GM21360 (cell line): ENCODE data around the gene TMEM120A.
A peak's percentile ranks its signal among the peaks of the same experiment; 100 is the strongest.
"Not testable (repeated sequence)": the region's sequence is repeated elsewhere in the genome, so short reads cannot be mapped to it uniquely, and the experiment has no call there.

Experiments used
- ATAC-seq: cut with Tn5 transposase; IDR thresholded peaks from one replicate; pipeline ENCODE4 v1.9.1; 2021; ENCODE audit warnings: mild to moderate bottlenecking, moderate library complexity; ENCODE audit not compliant: unreplicated experiment

TMEM120A gene

GRCh38 chr7:75994388-75995051 is at the start of gene TMEM120A:
Gene TMEM120A (minus strand): TSS chr7:75994595. CDS start chr7:75994570, 25 bp downstream.
- ATAC-seq: peak; percentile 84

- ATAC-seq: no peak
These were observed 45.7 kb upstream of the TMEM120A start for GRCh38 chr7:76040126-76040525.

DNA sequence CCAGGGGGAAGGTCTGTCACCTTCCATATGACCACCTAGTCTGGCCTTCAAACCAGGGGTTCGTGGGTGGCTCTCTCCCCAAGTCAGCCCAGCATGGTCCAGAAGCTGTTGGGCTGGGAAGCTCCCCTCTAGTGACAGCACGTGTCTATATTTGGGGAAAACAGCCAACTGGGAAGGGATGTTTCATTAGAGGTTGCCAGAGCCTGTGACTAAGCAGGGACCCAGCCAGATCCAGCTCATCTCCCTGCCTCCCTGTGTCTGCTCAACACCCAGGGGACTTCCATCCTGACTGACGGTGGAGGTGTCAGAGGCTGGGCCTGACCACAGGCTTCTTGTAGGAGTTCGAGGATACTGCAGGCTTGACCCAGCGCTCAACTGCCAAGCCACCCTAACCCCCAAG is 42.9 kb upstream of the TMEM120A start:
- ATAC-seq: no peak

- ATAC-seq: no peak
These were observed 37.6 kb upstream of the TMEM120A start for GRCh38 chr7:76031964-76032363.

- ATAC-seq: not testable (repeated sequence)
These were observed 35.3 kb upstream of the TMEM120A start for GRCh38 chr7:76029682-76030081.

DNA sequence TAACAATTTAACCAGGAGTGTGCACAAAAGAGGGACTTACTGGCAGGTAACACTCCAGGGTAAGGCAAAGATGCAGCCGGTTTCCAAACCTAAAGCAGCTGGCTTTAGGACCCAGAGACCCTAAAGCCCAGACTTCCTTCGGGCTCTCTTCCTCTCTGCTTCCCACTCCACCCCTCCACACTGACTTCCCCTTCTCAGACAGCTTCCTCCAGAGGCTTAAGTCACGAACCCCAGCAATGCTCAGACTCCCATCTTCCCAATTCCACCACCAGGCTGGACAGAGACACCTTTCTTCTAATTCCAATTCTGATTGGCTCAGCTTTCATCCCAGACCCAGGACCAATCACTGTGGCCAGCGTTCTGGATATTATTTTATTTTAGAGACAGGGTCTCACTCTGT is 28.6 kb upstream of the TMEM120A start:
- no peak for ATAC-seq

DNA sequence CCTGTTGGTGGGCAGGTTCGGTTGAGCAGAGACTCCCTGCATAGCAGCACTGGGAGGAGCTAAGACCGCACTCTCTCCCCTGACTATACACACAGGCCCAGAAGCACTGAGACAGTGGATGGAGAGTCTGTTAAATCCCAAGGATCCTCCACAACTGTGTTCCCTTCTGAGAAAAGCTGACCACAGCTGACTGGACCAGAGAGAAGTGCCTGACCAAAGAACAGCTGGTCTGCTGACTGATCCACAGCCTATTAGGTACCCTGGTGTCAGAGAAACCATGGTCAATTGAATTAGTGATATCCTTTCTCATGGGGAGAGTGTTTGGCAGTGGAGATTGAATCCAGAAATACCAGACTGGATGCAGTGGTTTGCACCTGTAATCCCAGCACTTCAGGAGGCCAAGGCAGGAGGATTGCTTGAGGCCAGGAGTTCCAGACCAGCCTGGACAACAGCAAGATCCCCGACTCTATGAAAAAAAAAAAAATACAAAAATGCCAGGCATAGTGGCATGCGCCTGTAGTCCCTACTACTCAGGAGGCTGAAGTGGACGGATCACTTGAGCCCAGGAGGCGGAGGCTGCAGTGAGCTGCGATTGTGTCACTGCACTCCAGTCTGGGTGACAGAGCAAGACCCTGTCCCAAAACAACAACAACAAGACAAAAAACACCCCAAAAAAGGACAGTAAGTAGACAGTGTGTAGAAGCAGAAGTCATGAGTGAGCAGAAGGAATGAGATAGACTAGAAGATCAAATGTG is 27.8 kb upstream of the TMEM120A start:
- no peak for ATAC-seq

DNA sequence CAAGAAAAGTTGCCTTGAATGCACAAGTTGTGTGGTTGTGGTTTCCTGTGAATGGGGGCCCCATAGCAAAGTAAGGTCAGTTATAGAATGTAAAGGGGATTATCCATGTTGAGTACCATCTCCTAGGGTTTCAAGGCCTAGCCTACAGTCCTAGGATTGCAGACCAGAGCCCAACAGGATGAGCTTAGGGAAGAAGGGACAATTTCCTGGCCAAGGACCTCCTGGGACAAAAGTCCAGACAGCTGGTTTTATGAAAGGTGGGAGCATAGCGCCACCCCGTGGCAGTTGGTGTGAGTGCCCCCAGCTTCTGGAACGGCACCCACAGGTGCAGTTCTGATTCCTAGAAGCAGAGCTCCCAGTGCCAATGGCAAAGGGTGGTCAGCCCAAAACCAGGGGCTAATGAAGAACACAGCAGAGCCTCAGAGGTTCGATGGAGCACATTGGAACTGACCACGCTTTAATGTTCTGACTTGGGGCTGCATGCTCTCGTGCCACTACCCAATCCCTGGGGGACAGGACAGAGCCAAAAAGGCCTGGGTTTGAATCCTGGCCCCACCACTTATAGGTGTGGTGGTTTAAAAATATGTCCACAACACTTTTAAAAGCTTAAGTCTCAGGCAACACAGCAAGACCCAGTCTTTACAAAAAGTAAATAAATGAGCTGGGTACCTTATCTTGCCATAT is 25.8 kb upstream of the TMEM120A start:
- ATAC-seq: peak; percentile 52

DNA sequence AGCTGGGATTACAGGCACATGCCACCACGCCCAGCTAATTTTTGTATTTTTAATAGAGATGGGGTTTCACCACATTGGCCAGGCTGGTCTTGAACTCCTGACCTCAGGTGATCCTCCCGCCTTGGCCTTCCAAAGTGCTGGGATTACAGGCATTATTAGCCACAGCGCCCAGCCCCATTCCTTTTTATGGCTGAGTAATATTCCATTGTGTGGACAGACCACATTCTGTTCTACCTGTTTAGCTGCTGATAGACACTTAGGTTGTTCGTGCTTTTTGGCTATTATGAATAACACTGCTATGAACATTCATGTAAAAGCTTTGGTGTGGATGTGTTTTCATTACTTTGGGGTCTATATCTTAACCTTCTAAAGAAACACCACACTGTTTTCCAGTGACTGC is 24.1 kb upstream of the TMEM120A start:
- ATAC-seq: not testable (repeated sequence)

DNA sequence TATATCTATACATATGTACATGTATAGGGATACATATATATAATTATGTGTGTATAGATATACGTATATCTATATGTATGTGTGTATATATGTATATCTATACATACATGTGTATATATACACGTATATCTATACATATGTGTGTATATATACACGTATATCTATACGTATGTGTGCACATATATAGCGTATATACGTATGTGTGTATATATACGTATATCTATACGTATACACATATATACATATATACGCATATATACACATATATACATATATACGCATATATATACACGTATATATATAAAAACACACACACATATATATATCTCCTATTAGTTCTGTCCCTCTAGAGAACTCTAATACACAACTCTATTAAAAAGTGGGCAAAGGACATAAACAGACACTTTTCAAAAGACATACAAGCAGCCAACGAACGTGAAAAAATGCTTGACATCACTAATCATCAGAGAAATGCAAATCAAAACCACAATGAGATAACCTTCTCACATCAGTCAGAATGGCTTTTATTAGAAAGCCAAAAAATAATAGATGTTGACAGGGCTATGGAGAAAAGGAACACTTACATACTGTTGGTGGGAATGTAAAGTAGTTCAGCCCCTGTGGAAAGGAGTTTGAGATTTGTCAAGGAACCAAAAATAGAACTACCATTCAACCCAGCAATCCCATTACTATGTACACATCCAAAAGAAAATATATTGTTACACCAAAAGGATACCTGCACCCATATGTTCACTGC is 22.0 kb upstream of the TMEM120A start:
- ATAC-seq: no peak

GRCh38 chr7:76011442-76011861 is 17.1 kb upstream of the TMEM120A start:
- no peak for ATAC-seq

- no peak for ATAC-seq
These were observed 15.5 kb upstream of the TMEM120A start for GRCh38 chr7:76009672-76010600.

DNA sequence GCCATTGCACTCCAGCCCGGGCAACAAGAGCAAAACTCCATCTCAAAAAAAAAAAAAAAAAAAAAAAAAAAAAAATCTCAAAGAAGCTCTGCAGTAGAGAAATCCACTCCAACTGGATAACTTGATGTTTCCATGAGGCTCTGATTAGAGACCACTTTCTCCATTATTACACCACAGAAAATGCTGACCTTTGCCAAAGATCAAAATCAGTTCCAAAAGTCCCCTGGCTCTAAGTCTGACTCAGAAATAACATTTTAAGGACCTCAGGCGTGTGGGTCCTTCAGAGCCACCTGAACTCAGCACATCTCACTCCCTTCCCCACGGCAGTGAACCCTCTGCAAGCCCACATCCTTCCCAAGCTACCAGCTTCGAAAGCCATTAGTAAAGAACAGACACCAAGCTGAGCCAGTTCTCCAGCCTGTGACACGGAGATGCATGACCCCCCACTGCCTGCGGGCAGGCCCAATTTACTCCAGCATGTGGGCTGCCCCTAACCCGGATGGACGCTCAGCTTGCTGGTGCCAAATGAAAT is 13.8 kb upstream of the TMEM120A start:
- no peak for ATAC-seq

DNA sequence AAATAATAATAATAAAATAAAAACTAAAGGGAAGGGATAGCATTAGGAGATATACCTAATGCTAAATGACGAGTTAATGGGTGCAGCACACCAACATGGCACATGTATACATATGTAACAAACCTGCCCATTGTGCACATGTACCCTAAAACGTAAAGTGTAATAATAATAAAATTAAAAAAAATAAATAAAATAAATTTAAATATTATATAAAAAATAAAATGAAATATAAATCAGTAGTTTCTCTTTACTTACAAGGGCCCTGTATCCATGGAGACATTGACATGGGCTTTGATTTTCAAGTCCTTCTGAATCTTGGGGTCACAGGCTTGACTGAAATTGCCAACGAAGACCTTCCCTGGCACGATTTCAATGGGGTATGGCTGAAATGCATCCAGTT is 10.6 kb upstream of the TMEM120A start:
- ATAC-seq: not testable (repeated sequence)

DNA sequence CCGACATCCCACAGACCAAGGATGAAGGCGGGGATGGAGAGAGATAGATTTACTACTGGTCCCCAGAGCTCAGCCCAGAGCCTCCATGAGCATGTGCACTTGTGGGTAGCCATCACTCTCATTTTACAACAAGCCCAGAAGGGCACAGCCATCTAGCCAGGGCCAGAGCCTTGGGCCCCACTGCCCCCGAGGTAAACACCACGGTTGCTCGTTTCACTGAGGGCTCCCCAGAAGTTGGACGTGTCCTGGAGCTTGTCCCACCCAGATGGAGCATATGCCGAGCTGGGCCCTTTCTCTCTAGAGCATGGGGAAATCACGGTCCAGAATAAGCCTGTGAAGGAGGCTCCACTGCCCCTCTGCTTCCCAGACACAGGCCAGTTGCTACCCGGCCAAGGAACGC is 9.0 kb upstream of the TMEM120A start:
- no peak for ATAC-seq

DNA sequence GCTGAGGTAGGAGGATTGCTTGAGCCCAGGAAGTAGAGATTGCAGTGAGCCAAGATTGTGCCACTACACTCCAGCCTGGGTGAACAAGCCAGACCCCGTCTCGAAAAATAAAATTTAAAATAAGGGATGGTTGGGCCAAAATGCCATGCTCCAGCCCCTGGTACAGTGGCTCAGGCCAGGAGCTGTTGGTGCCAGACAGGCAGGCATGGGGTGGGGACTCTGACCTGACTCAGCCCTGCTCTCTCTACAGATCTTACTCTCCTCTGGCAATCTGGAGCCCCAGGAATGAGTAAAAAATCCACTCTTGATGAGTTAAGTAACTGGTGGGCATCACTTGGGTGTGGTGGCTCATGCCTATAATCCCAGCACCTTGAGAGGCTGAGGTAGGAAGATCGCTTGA is 8.4 kb upstream of the TMEM120A start:
- no peak for ATAC-seq

- ATAC-seq: no peak
These were observed 7.7 kb upstream of the TMEM120A start for GRCh38 chr7:76002139-76002538.

DNA sequence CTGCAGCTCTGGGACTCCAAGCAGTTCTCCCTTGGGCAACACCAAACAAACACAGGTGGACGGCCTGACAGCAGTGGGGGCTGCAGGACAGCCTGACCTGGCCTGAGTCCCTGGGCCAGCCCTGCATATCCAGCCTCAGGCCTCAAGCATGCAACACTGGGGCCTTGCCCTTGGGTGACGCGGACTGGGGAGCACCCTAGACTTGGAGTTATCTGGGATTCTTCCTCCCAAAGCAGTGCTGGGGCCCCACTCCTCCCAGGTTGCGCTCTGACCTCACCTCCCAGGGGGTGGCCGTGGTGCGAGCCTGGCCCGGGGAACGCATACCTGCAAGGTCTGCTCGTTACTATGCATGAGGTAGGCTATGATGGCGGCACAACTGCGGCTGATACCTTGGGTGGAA is 6.2 kb upstream of the TMEM120A start:
- no peak for ATAC-seq

DNA sequence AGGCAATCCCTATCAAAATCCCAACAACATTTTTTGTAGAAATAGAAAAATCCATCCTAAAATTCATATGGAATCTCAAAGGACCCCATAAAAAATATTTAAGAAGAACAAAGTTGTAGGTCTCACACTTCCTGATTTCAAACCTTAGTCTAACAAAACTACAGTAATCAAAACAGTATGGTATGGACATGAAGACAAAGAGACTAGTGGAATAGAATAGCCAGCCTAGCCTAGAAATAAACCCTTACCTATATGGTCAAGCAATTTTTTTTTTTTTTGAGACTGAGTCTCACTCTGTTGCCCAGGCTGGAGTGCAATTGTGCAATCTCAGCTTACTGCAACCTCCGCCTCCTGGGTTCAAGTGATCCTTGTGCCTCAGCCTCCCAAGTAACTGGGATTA is 3.6 kb upstream of the TMEM120A start:
- no peak for ATAC-seq

- no peak for ATAC-seq
These were observed 2.1 kb upstream of the TMEM120A start for GRCh38 chr7:75996476-75996875.
